ENCODE results near the gene DAPK1. TPM values are rescaled to one million over a fixed set of nuclear protein-coding genes. Genes with fewer than 3 reads are reported as not detected.

The DAPK1 gene
- total RNA-seq, 4 donors from 2014 or later: 5.4 to 13.4 (median 9.8) TPM

DNA sequence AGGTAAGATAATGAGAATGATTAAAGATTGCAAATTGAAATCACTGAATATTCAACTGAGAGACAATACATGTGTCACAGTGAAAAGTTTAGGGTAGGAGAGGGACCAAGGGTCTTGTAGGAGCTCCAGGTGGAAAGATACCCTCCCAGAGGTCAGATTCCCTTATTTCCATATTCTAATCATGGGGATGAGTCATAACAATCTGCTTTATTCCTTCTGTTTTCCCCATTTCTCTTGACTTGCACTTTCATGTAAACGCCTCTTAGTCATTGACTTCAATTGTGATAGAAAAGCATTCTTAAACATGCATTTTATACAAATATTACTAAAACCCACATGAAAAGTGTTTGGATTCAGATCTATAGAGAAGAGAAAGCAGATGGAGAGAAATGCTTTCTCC, 147.0 kb downstream of the DAPK1 start:
- WGBS: 100% methylated on average over 1 of the region's 1 CpG
- Histone ChIP-seq H3K4me1 (no peaks in the 10 kb centered on the region), H3K27ac (no peak overlapping the region)

DNA sequence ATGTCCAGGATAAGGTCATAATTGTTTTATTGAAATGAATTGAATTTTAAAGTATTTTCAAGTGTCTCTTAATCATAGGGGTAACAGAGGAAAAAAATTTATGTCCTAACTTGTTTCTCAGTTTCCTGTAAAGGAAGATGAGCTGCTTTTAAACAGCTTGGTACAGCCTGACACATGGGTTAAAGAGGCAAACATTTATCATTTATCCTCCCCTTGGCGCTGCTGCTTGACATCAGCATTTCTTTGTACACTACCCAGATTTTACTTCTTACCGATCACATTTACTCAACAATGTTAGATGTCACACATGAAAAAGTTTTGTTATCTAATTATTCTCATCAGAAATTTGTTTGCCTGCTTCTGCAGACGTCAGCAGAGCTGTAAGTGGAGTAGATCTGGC, 148.9 kb downstream of the DAPK1 start:
- Histone ChIP-seq H3K9me3 (no peaks in the 10 kb centered on the region), H3K36me3 (peaks cover 28% of the 10 kb centered on the region), H3K4me1 (no peaks in the 10 kb centered on the region), H3K4me3 (no peak overlapping the region), H3K27ac (no peak overlapping the region), H3K27me3 (no peaks in the 10 kb centered on the region)
- no peak for TF ChIP-seq POLR2A (IDR thresholded peaks at IDR 0.05)
- TF ChIP-seq, protein P1, sequence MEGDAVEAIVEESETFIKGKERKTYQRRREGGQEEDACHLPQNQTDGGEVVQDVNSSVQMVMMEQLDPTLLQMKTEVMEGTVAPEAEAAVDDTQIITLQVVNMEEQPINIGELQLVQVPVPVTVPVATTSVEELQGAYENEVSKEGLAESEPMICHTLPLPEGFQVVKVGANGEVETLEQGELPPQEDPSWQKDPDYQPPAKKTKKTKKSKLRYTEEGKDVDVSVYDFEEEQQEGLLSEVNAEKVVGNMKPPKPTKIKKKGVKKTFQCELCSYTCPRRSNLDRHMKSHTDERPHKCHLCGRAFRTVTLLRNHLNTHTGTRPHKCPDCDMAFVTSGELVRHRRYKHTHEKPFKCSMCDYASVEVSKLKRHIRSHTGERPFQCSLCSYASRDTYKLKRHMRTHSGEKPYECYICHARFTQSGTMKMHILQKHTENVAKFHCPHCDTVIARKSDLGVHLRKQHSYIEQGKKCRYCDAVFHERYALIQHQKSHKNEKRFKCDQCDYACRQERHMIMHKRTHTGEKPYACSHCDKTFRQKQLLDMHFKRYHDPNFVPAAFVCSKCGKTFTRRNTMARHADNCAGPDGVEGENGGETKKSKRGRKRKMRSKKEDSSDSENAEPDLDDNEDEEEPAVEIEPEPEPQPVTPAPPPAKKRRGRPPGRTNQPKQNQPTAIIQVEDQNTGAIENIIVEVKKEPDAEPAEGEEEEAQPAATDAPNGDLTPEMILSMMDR (IDR thresholded peaks at IDR 0.05): no peak
- no peak for TF ChIP-seq POLR2AphosphoS5 (IDR thresholded peaks at IDR 0.05)
- no peak for TF ChIP-seq EP300 (IDR thresholded peaks at IDR 0.05)
- DNase-seq (ENCODE audit: low spot score in 2 of 2): no peak
- WGBS: 72% methylated on average over 3 of the region's 3 CpGs

More for the DNA sequence above, 147.0 kb downstream of the DAPK1 start:
- TF ChIP-seq POLR2A (IDR thresholded peaks at IDR 0.05) (no peak), EP300 (IDR thresholded peaks at IDR 0.05) (no peak), POLR2AphosphoS5 (IDR thresholded peaks at IDR 0.05) (no peak)
- TF ChIP-seq, protein P1 (IDR thresholded peaks at IDR 0.05): no peak
- DNase-seq (ENCODE audit: low spot score in 2 of 2): no peak
- Histone ChIP-seq H3K9me3 (no peaks in the 10 kb centered on the region), H3K36me3 (peaks cover 34% of the 10 kb centered on the region), H3K4me3 (no peak overlapping the region), H3K27me3 (no peaks in the 10 kb centered on the region)

DNA sequence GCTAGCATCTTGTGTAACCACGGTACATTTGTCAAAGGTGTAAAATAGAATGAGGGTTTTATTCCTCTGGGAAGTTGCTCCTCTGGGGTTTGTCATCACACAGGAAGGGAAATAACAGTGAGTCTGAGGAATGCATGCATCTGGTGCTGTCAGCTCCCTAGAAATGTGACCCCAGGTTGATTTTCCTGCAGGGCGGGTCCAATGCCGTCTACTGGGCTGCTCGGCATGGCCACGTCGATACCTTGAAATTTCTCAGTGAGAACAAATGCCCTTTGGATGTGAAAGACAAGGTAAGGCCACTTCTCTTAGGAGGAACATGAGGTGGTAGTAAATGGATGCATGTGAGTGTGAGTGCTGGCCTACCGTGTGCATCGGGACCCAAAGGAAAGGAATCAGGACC, 149.4 kb downstream of the DAPK1 start:
- Histone ChIP-seq H3K27ac (no peak overlapping the region), H3K9me3 (no peaks in the 10 kb centered on the region), H3K4me1 (no peaks in the 10 kb centered on the region), H3K27me3 (no peaks in the 10 kb centered on the region), H3K36me3 (peaks cover 25% of the 10 kb centered on the region), H3K4me3 (no peak overlapping the region)
- 95% methylated on average over 8 of the region's 8 CpGs for WGBS
- no peak for TF ChIP-seq POLR2AphosphoS5 (IDR thresholded peaks at IDR 0.05)
- TF ChIP-seq, protein P1 (IDR thresholded peaks at IDR 0.05): no peak
- TF ChIP-seq EP300 (IDR thresholded peaks at IDR 0.05): no peak
- no peak for TF ChIP-seq POLR2A (IDR thresholded peaks at IDR 0.05)
- DNase-seq (ENCODE audit: low spot score in 2 of 2): no peak

DNA sequence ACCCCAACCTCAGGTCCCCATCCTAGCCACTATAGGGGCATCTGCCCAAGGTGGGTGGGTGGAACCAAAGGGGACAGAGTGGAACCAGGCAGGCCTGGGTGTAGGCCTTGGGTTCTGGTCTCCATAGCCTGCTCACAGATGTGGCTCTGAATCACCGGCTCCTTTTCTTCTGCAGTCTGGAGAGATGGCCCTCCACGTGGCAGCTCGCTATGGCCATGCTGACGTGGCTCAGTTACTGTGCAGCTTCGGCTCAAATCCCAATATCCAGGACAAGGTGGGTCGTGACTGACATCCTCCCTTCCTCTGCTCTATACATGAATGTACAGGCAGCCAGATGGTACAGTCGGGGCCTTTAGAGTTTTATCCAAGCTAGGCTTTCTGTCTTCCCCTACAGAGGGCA, 150.9 kb downstream of the DAPK1 start:
- no peak overlapping the region for H3K27ac ChIP-seq
- 100% methylated on average over 6 of the region's 7 CpGs for WGBS
- TF ChIP-seq POLR2A (IDR thresholded peaks at IDR 0.05) (no peak), POLR2AphosphoS5 (IDR thresholded peaks at IDR 0.05) (no peak), EP300 (IDR thresholded peaks at IDR 0.05) (no peak)
- TF ChIP-seq, protein P1 (IDR thresholded peaks at IDR 0.05): no peak
- no peak for DNase-seq (ENCODE audit: low spot score in 2 of 2)
- H3K36me3 ChIP-seq: peaks cover 25% of the 10 kb centered on the region
- H3K27me3 ChIP-seq: no peaks in the 10 kb centered on the region
- no peak overlapping the region for H3K4me3 ChIP-seq
- H3K9me3 ChIP-seq: no peaks in the 10 kb centered on the region
- no peaks in the 10 kb centered on the region for H3K4me1 ChIP-seq

DNA sequence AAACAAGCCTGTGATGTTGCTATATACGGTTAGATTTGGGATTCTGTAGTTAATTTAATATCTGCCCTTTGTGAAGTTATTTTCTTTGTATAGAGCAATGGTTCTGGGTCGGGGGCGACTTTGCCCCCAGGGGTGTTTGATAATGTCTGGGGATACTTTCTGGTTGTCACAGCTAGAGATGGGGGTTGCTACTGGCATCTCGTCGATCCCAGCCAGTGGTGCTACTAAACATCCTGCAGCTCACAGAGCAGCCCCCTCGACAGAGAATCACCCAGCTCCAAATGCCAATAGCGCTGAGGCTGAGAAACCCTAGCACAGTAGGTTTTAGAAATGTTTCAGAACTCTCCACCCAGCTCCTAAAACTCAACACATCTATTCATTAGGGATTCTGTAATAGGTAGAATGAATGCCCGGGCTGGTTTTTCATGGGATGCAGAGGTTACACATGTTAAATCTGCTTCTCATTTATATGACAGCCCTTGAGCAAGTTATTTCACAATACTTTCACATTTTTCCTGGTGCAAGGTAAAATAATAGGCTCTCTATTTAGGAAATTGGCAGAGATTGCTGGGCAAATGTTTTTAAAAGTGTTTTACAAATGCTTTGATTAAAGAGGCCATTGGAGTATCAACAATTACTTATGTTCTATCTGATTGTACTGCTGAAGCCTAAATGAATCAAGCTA, 153.1 kb downstream of the DAPK1 start:
- Histone ChIP-seq H3K4me1 (no peaks in the 10 kb centered on the region), H3K36me3 (peaks cover 24% of the 10 kb centered on the region), H3K9me3 (no peaks in the 10 kb centered on the region), H3K27me3 (no peaks in the 10 kb centered on the region), H3K4me3 (no peak overlapping the region), H3K27ac (no peak overlapping the region)
- WGBS: 70% methylated on average over 8 of the region's 8 CpGs
- no peak for DNase-seq (ENCODE audit: low spot score in 2 of 2)
- no peak for TF ChIP-seq POLR2AphosphoS5 (IDR thresholded peaks at IDR 0.05)
- TF ChIP-seq EP300 (IDR thresholded peaks at IDR 0.05): no peak
- TF ChIP-seq POLR2A (IDR thresholded peaks at IDR 0.05): no peak
- TF ChIP-seq, protein P1 (IDR thresholded peaks at IDR 0.05): no peak

Measured in suprapubic skin (tissue), 4 donors.